Vagina (tissue), 2 donors: ENCODE results near the gene LRCH4. TPM values are rescaled to one million over a fixed set of nuclear protein-coding genes. Genes with fewer than 3 reads are reported as not detected.

Experiments
- DNase-seq, 2 donors: peaks; one replicate each; pipeline ENCODE4 v3.0.0-alpha.2; 2017; ENCODE audit errors: extremely low spot score in 2 of 2
- H3K27ac ChIP-seq: fragments of 200-600 bp; sonication (generic); one replicate; pipeline ENCODE4 v1.5.1; 2019
- H3K27me3 ChIP-seq: fragments of 200-600 bp; sonication (generic); one replicate; pipeline ENCODE4 v1.5.1; 2019
- H3K36me3 ChIP-seq, 2 donors: fragments of 200-600 bp; sonication (generic); one replicate each; pipeline ENCODE4 v1.5.1; 2017 to 2019
- H3K4me1 ChIP-seq: fragments of 200-600 bp; sonication (generic); one replicate; pipeline ENCODE4 v1.5.1; 2019
- H3K4me3 ChIP-seq, 2 donors: fragments of 200-600 bp; sonication (generic); 1 replicate in 1 of 2; 2 replicates in 1 of 2; pipeline ENCODE4 v1.5.1; 2016 to 2019
- H3K9me3 ChIP-seq: fragments of 200-600 bp; sonication (generic); one replicate; pipeline ENCODE4 v1.5.1; 2019
- POLR2A ChIP-seq, 2 donors: fragments of 450-650 bp; IDR thresholded peaks; one replicate each; pipeline ENCODE4 v1.6.1; 2017; ENCODE audit warnings: antibody characterized with exemption in 2 of 2, mild to moderate bottlenecking in 2 of 2, moderate library complexity in 2 of 2
- POLR2AphosphoS5 ChIP-seq, 2 donors: sonication (generic); formaldehyde crosslinking; IDR thresholded peaks; one replicate each; pipeline ENCODE4 v1.9.0; 2017; ENCODE audit warnings: antibody characterized with exemption in 2 of 2, mild to moderate bottlenecking in 2 of 2, low read depth in 1 of 2; ENCODE audit not compliant: insufficient read depth in 1 of 2
- intact Hi-C: fragments of 100-400 bp; cut with DNase I; formaldehyde crosslinking; loops from one replicate; pipeline ENCODE4 v1.15.1; 2023
- total RNA-seq: library from RNA; depleted of rRNA; stranded (reverse); fragments of >200 nt; gene quantifications from one replicate; pipeline ENCODE4 v1.2.3, GENCODE V29; 2016
- TF ChIP-seq, protein P1 (sequence below), 3 experiments: fragments of 450-650 bp in 2 of 3; fragments of 200-600 bp in 1 of 3; sonication (generic) in 1 of 3; IDR thresholded peaks; one replicate each; pipeline ENCODE4 v1.5.1; 2017 to 2019; ENCODE audit warnings: antibody characterized with exemption in 3 of 3, mild to moderate bottlenecking in 2 of 3, moderate library complexity in 2 of 3

LRCH4 gene
- total RNA-seq, 1 donor from 2014 or later = 72.2 TPM

DNA sequence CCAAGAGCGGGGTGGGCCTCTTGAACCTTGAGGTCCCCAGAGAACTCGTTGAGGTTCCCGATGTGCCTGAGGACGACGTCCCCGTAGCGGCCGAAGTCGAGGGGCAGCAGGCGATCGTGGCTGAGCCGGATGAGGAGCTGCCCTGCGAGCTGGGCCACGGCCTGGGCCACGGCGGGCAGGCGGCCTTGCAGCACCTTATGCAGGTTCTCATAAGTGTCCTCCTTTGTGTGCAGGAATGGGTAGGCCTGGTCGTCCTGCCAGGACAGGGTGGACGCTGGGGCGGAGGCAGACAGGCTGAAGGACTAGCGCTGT is 41.3 kb upstream of the LRCH4 start:
- H3K4me3 ChIP-seq = no peak overlapping the region

DNA sequence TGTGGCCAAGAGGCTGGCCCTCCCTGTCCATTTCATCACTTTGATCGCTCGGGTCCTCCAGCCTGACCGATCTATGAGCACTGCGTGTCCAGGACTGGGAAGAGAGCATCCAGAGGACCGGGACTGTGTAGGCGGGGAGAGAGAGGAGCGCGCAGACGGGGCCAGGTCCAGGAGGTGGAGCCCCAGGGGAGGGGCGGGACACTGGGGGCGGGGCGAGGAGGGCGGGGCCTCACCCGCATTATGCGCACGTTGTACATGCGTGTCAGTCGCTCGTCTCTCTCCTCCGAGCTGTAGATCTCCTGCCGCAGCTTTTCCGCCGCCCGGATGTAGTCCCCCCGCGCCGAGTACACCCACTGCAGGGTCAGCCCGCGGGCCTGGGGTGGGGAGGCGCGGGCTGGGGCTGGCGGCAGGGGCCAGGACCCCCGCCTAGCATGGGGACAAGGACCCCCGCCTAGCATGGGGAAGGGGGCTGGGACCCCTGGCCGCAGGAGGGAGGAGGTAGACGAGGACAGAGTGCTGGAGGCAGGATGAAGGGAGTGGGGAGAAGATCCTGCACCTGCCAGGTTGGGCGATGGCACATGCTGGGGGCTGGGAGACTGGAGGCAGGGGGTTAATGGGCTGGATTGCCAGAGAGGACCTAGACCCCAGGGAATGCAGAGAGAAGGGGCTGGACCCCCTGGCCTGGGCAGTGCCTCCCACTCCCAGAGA is 40.8 kb upstream of the LRCH4 start:
- H3K9me3 ChIP-seq = no peaks in the 10 kb centered on the region
- no peaks in the 10 kb centered on the region for H3K27me3 ChIP-seq
- intact Hi-C loops = no loop called here
- H3K27ac ChIP-seq = peak overlapping the region; percentile 20
- TF ChIP-seq POLR2A (IDR thresholded peaks at IDR 0.05) (no peak), POLR2AphosphoS5 (IDR thresholded peaks at IDR 0.05; ENCODE audit: insufficient read depth in 1 of 2, low read depth in 1 of 2) (peak in 1 of 2 donors; percentile 59)
- H3K4me3 ChIP-seq = peak overlapping the region; percentile 35 to 41
- DNase-seq = no peak
- H3K4me1 ChIP-seq = peaks cover 15% of the 10 kb centered on the region
- H3K36me3 ChIP-seq = no peaks in the 10 kb centered on the region

More for the DNA sequence above, 41.3 kb upstream of the LRCH4 start:
- no peak for DNase-seq
- no peak for TF ChIP-seq POLR2A (IDR thresholded peaks at IDR 0.05)
- TF ChIP-seq, protein P1, sequence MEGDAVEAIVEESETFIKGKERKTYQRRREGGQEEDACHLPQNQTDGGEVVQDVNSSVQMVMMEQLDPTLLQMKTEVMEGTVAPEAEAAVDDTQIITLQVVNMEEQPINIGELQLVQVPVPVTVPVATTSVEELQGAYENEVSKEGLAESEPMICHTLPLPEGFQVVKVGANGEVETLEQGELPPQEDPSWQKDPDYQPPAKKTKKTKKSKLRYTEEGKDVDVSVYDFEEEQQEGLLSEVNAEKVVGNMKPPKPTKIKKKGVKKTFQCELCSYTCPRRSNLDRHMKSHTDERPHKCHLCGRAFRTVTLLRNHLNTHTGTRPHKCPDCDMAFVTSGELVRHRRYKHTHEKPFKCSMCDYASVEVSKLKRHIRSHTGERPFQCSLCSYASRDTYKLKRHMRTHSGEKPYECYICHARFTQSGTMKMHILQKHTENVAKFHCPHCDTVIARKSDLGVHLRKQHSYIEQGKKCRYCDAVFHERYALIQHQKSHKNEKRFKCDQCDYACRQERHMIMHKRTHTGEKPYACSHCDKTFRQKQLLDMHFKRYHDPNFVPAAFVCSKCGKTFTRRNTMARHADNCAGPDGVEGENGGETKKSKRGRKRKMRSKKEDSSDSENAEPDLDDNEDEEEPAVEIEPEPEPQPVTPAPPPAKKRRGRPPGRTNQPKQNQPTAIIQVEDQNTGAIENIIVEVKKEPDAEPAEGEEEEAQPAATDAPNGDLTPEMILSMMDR (IDR thresholded peaks at IDR 0.05) = no peak
- H3K9me3 ChIP-seq = no peaks in the 10 kb centered on the region
- H3K27me3 ChIP-seq = no peaks in the 10 kb centered on the region
- H3K36me3 ChIP-seq = no peaks in the 10 kb centered on the region
- intact Hi-C loops = no loop called here
- H3K4me1 ChIP-seq = peaks cover 15% of the 10 kb centered on the region
- peak overlapping the region; percentile 20 for H3K27ac ChIP-seq

DNA sequence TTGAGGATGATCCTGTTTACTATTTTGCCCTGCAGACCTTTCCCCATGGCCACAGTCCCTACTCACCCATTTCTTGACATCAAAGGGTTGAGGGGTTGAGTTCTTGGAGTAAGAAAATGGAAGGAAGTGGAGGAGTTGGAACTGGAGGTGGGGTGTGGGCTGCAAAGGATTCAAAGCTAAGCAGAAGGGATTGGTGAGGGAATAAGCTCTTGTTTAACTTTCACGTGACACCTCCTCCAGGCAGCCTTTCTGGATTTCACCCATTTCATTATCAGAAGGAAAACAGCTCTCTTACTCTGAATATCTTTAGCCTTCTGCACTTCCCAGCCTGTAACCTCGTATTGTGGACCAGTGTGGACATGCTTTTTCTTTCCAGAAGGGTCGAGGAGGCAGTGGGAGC is 40.1 kb upstream of the LRCH4 start:
- Histone ChIP-seq H3K36me3 (no peaks in the 10 kb centered on the region), H3K9me3 (no peaks in the 10 kb centered on the region), H3K4me3 (peak overlapping the region; percentile 35 to 41), H3K27ac (peak overlapping the region; percentile 20), H3K4me1 (peaks cover 15% of the 10 kb centered on the region), H3K27me3 (no peaks in the 10 kb centered on the region)
- TF ChIP-seq POLR2AphosphoS5 (IDR thresholded peaks at IDR 0.05; ENCODE audit: insufficient read depth in 1 of 2, low read depth in 1 of 2) (no peak), POLR2A (IDR thresholded peaks at IDR 0.05) (no peak)
- TF ChIP-seq, protein P1 (IDR thresholded peaks at IDR 0.05) = no peak
- intact Hi-C loops = no loop called here
- DNase-seq = no peak

DNA sequence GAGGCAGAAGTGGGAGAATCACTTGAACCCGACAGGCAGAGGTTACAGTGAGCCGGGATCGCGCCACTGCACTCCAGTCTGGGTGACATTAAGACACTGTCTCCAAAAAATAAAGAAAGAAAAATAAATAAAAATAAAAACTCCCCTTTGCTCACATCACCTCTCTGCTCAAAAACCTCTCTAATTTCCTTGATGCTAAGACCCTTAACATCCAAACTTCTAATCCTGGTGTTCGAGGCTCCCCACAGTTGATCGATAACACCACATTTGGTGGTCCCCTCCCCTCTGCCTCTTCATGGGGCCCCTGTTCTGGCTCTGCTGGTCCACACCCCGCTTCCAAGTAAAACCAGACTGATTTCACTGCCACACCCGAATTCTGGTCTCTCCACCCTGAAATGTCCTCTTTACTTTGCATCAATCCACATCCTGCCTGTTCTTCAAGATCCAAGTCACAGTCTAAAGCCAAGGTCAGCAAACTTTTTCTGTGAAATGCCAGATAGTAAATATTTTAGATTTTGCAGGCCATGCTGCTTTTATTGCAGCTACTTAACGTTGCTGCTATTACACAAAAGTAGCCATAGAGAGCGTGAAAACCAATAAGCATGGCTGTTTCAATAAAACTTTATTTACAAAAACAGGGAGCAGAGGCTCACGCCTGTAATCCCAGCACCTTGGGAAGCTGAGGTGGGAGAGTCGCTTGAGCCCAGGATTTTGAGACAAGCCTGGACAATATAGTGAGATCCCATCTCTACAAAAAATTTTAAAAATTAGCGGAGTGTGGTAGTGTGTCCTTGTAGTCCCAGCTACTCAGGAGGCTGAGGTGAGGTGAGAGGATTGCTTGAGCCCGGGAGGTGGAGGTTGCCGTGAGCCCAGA is 38.3 kb upstream of the LRCH4 start:
- Histone ChIP-seq H3K9me3 (no peaks in the 10 kb centered on the region), H3K4me3 (no peak overlapping the region), H3K27me3 (no peaks in the 10 kb centered on the region), H3K27ac (no peak overlapping the region), H3K4me1 (peaks cover 15% of the 10 kb centered on the region), H3K36me3 (peaks cover 0 to 5% of the 10 kb centered on the region in 2 donors)
- no peak for DNase-seq
- intact Hi-C loops = no loop called here
- TF ChIP-seq, protein P1 (IDR thresholded peaks at IDR 0.05) = no peak
- no peak for TF ChIP-seq POLR2A (IDR thresholded peaks at IDR 0.05)
- no peak for TF ChIP-seq POLR2AphosphoS5 (IDR thresholded peaks at IDR 0.05; ENCODE audit: insufficient read depth in 1 of 2, low read depth in 1 of 2)

DNA sequence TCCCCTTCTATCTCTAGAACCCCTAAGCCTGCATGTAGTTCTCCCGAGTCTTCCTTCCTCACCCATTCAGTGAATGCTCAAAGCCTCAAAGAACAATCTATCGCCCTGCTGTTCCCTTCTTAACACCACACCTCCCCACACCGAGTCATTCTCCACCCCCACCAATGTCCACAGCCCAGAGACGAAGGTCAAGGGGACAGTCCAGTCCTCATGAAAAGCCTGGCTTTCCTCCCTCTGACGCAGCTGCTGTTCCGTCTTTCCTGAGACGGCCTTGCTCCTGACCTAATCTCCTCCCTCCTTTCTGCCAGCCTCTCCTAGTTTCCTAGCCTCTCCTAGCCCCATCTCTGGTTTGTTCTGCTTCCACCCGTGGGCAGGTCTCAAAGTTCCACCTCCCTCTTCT is 35.6 kb upstream of the LRCH4 start:
- no peak for TF ChIP-seq POLR2AphosphoS5 (IDR thresholded peaks at IDR 0.05; ENCODE audit: insufficient read depth in 1 of 2, low read depth in 1 of 2)
- TF ChIP-seq, protein P1 (IDR thresholded peaks at IDR 0.05) = no peak
- no peak for TF ChIP-seq POLR2A (IDR thresholded peaks at IDR 0.05)
- no peak for DNase-seq
- intact Hi-C loops = no loop called here

More for the DNA sequence above, 35.6 kb upstream of the LRCH4 start:
- H3K27me3 ChIP-seq = no peaks in the 10 kb centered on the region
- H3K9me3 ChIP-seq = no peaks in the 10 kb centered on the region
- no peak overlapping the region for H3K4me3 ChIP-seq
- H3K27ac ChIP-seq = no peak overlapping the region
- peaks cover 0 to 5% of the 10 kb centered on the region in 2 donors for H3K36me3 ChIP-seq
- peaks cover 8% of the 10 kb centered on the region for H3K4me1 ChIP-seq
